ENCODE results near the gene CACNG4. TPM values are rescaled to one million over a fixed set of nuclear protein-coding genes. Genes with fewer than 3 reads are reported as not detected.

Gene CACNG4
- total RNA-seq, 2 experiments from 2014 or later: not detected

DNA sequence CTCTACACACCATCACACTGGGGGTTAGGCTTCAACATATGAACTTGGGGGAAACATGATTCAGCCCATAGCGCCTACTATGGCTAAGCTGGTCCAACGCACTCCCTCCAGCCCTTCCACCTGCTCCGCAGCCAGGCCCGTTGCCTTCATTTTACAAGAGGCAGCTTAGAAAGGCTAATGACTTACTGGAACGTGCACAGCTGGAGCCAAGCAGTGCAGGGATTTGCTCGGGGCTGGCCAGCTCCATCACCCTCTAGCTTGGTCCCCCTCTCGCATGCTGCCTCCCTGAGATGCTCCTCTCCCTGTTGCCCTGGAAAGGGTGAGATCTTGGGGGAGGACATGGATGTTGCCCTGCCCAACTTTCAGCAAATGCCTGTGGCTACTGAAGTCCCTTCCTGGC lies 77.0 kb downstream of the CACNG4 start:
- TF ChIP-seq EZH2phosphoT487 (IDR thresholded peaks at IDR 0.05; ENCODE audit: borderline replicate concordance, low read depth, low read length): no peak
- TF ChIP-seq, protein P1, sequence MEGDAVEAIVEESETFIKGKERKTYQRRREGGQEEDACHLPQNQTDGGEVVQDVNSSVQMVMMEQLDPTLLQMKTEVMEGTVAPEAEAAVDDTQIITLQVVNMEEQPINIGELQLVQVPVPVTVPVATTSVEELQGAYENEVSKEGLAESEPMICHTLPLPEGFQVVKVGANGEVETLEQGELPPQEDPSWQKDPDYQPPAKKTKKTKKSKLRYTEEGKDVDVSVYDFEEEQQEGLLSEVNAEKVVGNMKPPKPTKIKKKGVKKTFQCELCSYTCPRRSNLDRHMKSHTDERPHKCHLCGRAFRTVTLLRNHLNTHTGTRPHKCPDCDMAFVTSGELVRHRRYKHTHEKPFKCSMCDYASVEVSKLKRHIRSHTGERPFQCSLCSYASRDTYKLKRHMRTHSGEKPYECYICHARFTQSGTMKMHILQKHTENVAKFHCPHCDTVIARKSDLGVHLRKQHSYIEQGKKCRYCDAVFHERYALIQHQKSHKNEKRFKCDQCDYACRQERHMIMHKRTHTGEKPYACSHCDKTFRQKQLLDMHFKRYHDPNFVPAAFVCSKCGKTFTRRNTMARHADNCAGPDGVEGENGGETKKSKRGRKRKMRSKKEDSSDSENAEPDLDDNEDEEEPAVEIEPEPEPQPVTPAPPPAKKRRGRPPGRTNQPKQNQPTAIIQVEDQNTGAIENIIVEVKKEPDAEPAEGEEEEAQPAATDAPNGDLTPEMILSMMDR (conservative IDR thresholded peaks at IDR 0.05; ENCODE audit: low read length): no peak
- POLR2A ChIA-PET: no interaction called here
- no peak for DNase-seq (ENCODE audit: low spot score)
- Histone ChIP-seq H3K4me3 (ENCODE audit: low read depth, low read length, poor library complexity, severe bottlenecking) (no peak overlapping the region), H4K20me1 (ENCODE audit: insufficient read depth, low read length) (no peaks in the 10 kb centered on the region), H2AFZ (ENCODE audit: low read length) (no peak overlapping the region), H3K9me2 (ENCODE audit: insufficient read depth, low read length) (no peaks in the 10 kb centered on the region), H3K36me3 (ENCODE audit: insufficient read depth, low read length) (no peaks in the 10 kb centered on the region), H3K4me2 (ENCODE audit: low read length) (no peak overlapping the region), H3K79me2 (ENCODE audit: insufficient read depth, low read depth, low read length) (no peaks in the 10 kb centered on the region), H3K9me3 (ENCODE audit: low read length) (no peaks in the 10 kb centered on the region), H3K4me1 (ENCODE audit: insufficient read depth, low read length, poor library complexity, severe bottlenecking) (no peaks in the 10 kb centered on the region), H3K27ac (ENCODE audit: low read depth, low read length, poor library complexity, severe bottlenecking) (no peak overlapping the region)
- CTCF ChIA-PET (ENCODE audit: unreplicated experiment): interaction anchor here (0.5 kb wide), 1 partner anchor 21 kb away, joined by 3 read pairs; no protein-coding TSS in a partner anchor
- no TSS peak for BruUV-seq (replicated peaks)
- intact Hi-C loops (cut with micrococcal nuclease; ENCODE audit: unreplicated experiment): no loop called here

GRCh38 chr17:67041941-67042899 lies 77.7 kb downstream of the CACNG4 start:
- Histone ChIP-seq H3K36me3 (ENCODE audit: insufficient read depth, low read length) (no peaks in the 10 kb centered on the region), H3K9me3 (ENCODE audit: low read length) (no peaks in the 10 kb centered on the region), H3K27ac (ENCODE audit: low read depth, low read length, poor library complexity, severe bottlenecking) (no peak overlapping the region), H3K79me2 (ENCODE audit: insufficient read depth, low read depth, low read length) (no peaks in the 10 kb centered on the region), H3K4me1 (ENCODE audit: insufficient read depth, low read length, poor library complexity, severe bottlenecking) (no peaks in the 10 kb centered on the region), H3K9me2 (ENCODE audit: insufficient read depth, low read length) (no peaks in the 10 kb centered on the region), H3K4me2 (ENCODE audit: low read length) (no peak overlapping the region), H3K4me3 (ENCODE audit: low read depth, low read length, poor library complexity, severe bottlenecking) (no peak overlapping the region), H4K20me1 (ENCODE audit: insufficient read depth, low read length) (no peaks in the 10 kb centered on the region), H2AFZ (ENCODE audit: low read length) (no peak overlapping the region)
- CTCF ChIA-PET (ENCODE audit: unreplicated experiment): interaction anchor here (0.5 kb wide), 1 partner anchor 22 kb away, joined by 3 read pairs; no protein-coding TSS in a partner anchor
- no TSS peak for BruUV-seq (replicated peaks)
- intact Hi-C loops (cut with micrococcal nuclease; ENCODE audit: unreplicated experiment): no loop called here
- TF ChIP-seq EZH2phosphoT487 (IDR thresholded peaks at IDR 0.05; ENCODE audit: borderline replicate concordance, low read depth, low read length): no peak
- TF ChIP-seq, protein P1 (conservative IDR thresholded peaks at IDR 0.05; ENCODE audit: low read length): no peak
- POLR2A ChIA-PET: no interaction called here
- DNase-seq (ENCODE audit: low spot score): no peak

DNA sequence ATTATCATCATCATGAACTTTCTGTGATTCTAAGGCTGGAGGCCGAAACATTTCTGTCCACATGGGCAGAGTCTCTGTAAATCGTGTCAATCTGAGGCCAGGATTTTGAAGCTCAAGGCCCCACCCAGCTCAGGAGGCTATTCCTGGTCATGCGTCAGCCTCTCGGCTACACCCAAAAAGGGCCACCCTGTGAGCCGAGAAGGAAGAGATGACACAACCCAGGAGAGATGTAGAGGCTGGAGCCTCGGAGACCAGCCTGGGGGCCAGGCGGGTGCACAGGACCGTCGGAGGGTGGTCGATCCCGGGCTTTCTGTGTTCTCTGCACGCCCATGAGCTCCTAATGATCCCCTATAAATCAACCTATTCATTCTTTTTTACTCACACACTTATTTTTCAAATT lies 78.8 kb downstream of the CACNG4 start:
- no peaks in the 10 kb centered on the region for H3K36me3 ChIP-seq (ENCODE audit: insufficient read depth, low read length)
- no peak overlapping the region for H3K4me3 ChIP-seq (ENCODE audit: low read depth, low read length, poor library complexity, severe bottlenecking)
- H3K27ac ChIP-seq (ENCODE audit: low read depth, low read length, poor library complexity, severe bottlenecking): no peak overlapping the region
- BruUV-seq (replicated peaks): no TSS peak
- no peak for TF ChIP-seq EZH2phosphoT487 (IDR thresholded peaks at IDR 0.05; ENCODE audit: borderline replicate concordance, low read depth, low read length)
- TF ChIP-seq, protein P1 (conservative IDR thresholded peaks at IDR 0.05; ENCODE audit: low read length): no peak
- no peaks in the 10 kb centered on the region for H4K20me1 ChIP-seq (ENCODE audit: insufficient read depth, low read length)
- POLR2A ChIA-PET: interaction anchor here (0.6 kb wide), 1 partner anchor 423 kb away, joined by 6 read pairs; no protein-coding TSS in a partner anchor
- CTCF ChIA-PET (ENCODE audit: unreplicated experiment): no interaction called here
- intact Hi-C loops (cut with micrococcal nuclease; ENCODE audit: unreplicated experiment): no loop called here
- no peak for DNase-seq (ENCODE audit: low spot score)
- H3K79me2 ChIP-seq (ENCODE audit: insufficient read depth, low read depth, low read length): no peaks in the 10 kb centered on the region
- H3K4me1 ChIP-seq (ENCODE audit: insufficient read depth, low read length, poor library complexity, severe bottlenecking): no peaks in the 10 kb centered on the region
- no peak overlapping the region for H3K4me2 ChIP-seq (ENCODE audit: low read length)
- peaks cover 7% of the 10 kb centered on the region; the same call in 1 of the 2 replicates for H3K9me3 ChIP-seq (ENCODE audit: low read length)
- no peak overlapping the region for H2AFZ ChIP-seq (ENCODE audit: low read length)
- H3K9me2 ChIP-seq (ENCODE audit: insufficient read depth, low read length): no peaks in the 10 kb centered on the region
